ENCODE results near the gene BBLN. TPM values are rescaled to one million over a fixed set of nuclear protein-coding genes. Genes with fewer than 3 reads are reported as not detected.
A peak's percentile ranks its signal among the peaks of the same experiment; 100 is the strongest.

Gene BBLN
- total RNA-seq, 1 experiment from 2014 or later: 41.9 TPM

GRCh38 chr9:128193469-128194096 lies 33.5 kb downstream of the BBLN start:
- no peaks in the 10 kb centered on the region for H3K27me3 ChIP-seq (replicated peaks; ENCODE audit: insufficient read depth, low read depth, low read length, poor library complexity)
- H3K4me1 ChIP-seq (ENCODE audit: insufficient read depth, low read length, poor library complexity, severe bottlenecking): peaks cover 23% of the 10 kb centered on the region
- no TSS peak for BruUV-seq (replicated peaks)
- ChIA-PET CTCF (interaction anchor here (1.2 kb wide), 1 partner anchor 50 kb away, joined by 3 read pairs; no protein-coding TSS in a partner anchor), POLR2A (ENCODE audit: low non-redundant PET) (no interaction called here)
- no peak for DNase-seq (ENCODE audit: low spot score)
- intact Hi-C loops (cut with micrococcal nuclease; ENCODE audit: unreplicated experiment): no loop called here
- no peak overlapping the region for H3K4me3 ChIP-seq (ENCODE audit: low read depth, low read length, poor library complexity, severe bottlenecking)
- H3K36me3 ChIP-seq (ENCODE audit: insufficient read depth, low read length, poor library complexity, severe bottlenecking): peaks cover 13% of the 10 kb centered on the region
- H3K9me3 ChIP-seq (ENCODE audit: low read depth, low read length, poor library complexity, severe bottlenecking): no peaks in the 10 kb centered on the region
- TF ChIP-seq, protein P1, sequence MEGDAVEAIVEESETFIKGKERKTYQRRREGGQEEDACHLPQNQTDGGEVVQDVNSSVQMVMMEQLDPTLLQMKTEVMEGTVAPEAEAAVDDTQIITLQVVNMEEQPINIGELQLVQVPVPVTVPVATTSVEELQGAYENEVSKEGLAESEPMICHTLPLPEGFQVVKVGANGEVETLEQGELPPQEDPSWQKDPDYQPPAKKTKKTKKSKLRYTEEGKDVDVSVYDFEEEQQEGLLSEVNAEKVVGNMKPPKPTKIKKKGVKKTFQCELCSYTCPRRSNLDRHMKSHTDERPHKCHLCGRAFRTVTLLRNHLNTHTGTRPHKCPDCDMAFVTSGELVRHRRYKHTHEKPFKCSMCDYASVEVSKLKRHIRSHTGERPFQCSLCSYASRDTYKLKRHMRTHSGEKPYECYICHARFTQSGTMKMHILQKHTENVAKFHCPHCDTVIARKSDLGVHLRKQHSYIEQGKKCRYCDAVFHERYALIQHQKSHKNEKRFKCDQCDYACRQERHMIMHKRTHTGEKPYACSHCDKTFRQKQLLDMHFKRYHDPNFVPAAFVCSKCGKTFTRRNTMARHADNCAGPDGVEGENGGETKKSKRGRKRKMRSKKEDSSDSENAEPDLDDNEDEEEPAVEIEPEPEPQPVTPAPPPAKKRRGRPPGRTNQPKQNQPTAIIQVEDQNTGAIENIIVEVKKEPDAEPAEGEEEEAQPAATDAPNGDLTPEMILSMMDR (conservative IDR thresholded peaks at IDR 0.05; ENCODE audit: low read depth, low read length): no peak
- H3K27ac ChIP-seq (ENCODE audit: low read depth, low read length, poor library complexity, severe bottlenecking): no peak overlapping the region

DNA sequence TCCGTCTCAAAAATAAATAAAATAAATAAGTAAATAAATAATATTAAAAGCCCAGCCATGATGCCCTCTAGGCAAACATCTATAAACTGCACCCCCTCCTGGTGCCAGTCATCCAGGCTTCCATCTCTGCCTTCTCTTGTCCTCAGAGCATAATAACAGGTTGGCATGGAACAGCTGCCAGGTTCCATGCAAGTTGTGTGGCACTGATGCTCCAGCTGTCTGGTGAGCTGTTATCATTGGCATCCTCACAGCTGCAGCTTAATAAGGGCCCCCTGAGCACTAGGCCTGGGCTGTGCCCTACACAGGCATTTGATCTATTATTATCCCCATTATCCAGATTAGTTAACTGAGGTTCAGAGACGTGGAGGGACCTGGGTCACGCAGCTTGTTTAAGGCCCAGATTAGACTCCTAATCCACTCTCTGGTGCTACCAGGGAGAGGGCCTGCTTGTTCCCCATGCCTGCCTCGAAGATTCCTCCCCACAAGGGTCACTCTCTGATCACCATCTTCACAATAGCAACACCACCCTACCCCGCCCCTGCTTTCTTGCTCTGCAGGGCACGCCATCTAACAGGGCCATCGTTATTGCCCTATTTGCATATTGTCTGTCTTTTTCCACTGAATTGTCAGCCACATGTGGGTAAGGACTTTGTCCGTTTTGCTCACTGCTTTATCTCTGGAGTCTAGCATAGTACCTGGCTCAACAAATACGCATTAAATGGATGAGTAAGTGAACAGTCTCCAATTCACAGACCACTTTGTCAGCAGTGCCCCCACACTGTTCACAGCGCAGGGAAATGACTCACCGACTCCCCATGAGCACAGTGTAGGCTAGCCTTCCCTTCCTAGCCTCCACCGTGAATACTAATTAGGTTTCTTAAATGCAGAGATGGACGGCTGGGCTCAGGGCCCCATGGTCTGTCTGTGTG lies 41.6 kb downstream of the BBLN start:
- TF ChIP-seq EZH2 (IDR thresholded peaks at IDR 0.05; ENCODE audit: borderline replicate concordance, low read depth, low read length, poor library complexity, severe bottlenecking): no peak
- TF ChIP-seq, protein P1 (conservative IDR thresholded peaks at IDR 0.05; ENCODE audit: low read depth, low read length): no peak
- ChIA-PET CTCF (no interaction called here), POLR2A (ENCODE audit: low non-redundant PET) (no interaction called here)
- Histone ChIP-seq H3K36me3 (ENCODE audit: insufficient read depth, low read length, poor library complexity, severe bottlenecking) (no peaks in the 10 kb centered on the region), H3K27me3 (replicated peaks; ENCODE audit: insufficient read depth, low read depth, low read length, poor library complexity) (no peaks in the 10 kb centered on the region), H3K4me3 (ENCODE audit: low read depth, low read length, poor library complexity, severe bottlenecking) (no peak overlapping the region), H3K27ac (ENCODE audit: low read depth, low read length, poor library complexity, severe bottlenecking) (no peak overlapping the region), H3K4me1 (ENCODE audit: insufficient read depth, low read length, poor library complexity, severe bottlenecking) (peaks cover 3% of the 10 kb centered on the region), H3K9me3 (ENCODE audit: low read depth, low read length, poor library complexity, severe bottlenecking) (no peaks in the 10 kb centered on the region)
- BruUV-seq (replicated peaks): no TSS peak
- DNase-seq (ENCODE audit: low spot score): peak; percentile 74
- intact Hi-C loops (cut with micrococcal nuclease; ENCODE audit: unreplicated experiment): no loop called here

GRCh38 chr9:128202648-128203023 lies 42.6 kb downstream of the BBLN start:
- Histone ChIP-seq H3K4me3 (ENCODE audit: low read depth, low read length, poor library complexity, severe bottlenecking) (no peak overlapping the region), H3K4me1 (ENCODE audit: insufficient read depth, low read length, poor library complexity, severe bottlenecking) (peaks cover 3% of the 10 kb centered on the region), H3K27ac (ENCODE audit: low read depth, low read length, poor library complexity, severe bottlenecking) (no peak overlapping the region), H3K27me3 (replicated peaks; ENCODE audit: insufficient read depth, low read depth, low read length, poor library complexity) (no peaks in the 10 kb centered on the region), H3K36me3 (ENCODE audit: insufficient read depth, low read length, poor library complexity, severe bottlenecking) (no peaks in the 10 kb centered on the region), H3K9me3 (ENCODE audit: low read depth, low read length, poor library complexity, severe bottlenecking) (no peaks in the 10 kb centered on the region)
- no TSS peak for BruUV-seq (replicated peaks)
- ChIA-PET POLR2A (ENCODE audit: low non-redundant PET) (no interaction called here), CTCF (no interaction called here)
- TF ChIP-seq EZH2 (IDR thresholded peaks at IDR 0.05; ENCODE audit: borderline replicate concordance, low read depth, low read length, poor library complexity, severe bottlenecking): no peak
- TF ChIP-seq, protein P1 (conservative IDR thresholded peaks at IDR 0.05; ENCODE audit: low read depth, low read length): no peak
- DNase-seq (ENCODE audit: low spot score): no peak
- intact Hi-C loops (cut with micrococcal nuclease; ENCODE audit: unreplicated experiment): no loop called here
